GM23338 (cell line): Measurements from ENCODE around the gene NYAP2. TPM values are rescaled to one million over a fixed set of nuclear protein-coding genes. Genes with fewer than 3 reads are reported as not detected.

ENCODE experiments used
- ATAC-seq: fragments of 200-7000 bp; cut with Tn5 transposase; 3 replicates; pipeline ENCODE4 v1.9.1; 2020
- DNase-seq: peaks from one replicate; pipeline ENCODE4 v3.0.0-alpha.2; 2015; ENCODE audit warnings: low spot score
- H2AFZ ChIP-seq: fragments of 200-600 bp; sonication (generic); 2 replicates; pipeline ENCODE4 v1.8.0; 2016; ENCODE audit warnings: antibody characterized with exemption, mild to moderate bottlenecking, moderate library complexity
- H3F3A ChIP-seq: fragments of 200-600 bp; sonication (generic); replicated peaks from 2 replicates; pipeline ENCODE4 v1.8.0; 2017; ENCODE audit warnings: antibody characterized with exemption, mixed run types, low read depth
- H3K27ac ChIP-seq: fragments of 200-600 bp; sonication (generic); 2 replicates; pipeline ENCODE4 v1.6.1; 2016; ENCODE audit warnings: low read depth
- H3K27me3 ChIP-seq: fragments of 200-600 bp; sonication (generic); 2 replicates; pipeline ENCODE4 v1.8.0; 2016; ENCODE audit warnings: mild to moderate bottlenecking, mixed run types, moderate library complexity; ENCODE audit not compliant: insufficient read depth
- H3K36me3 ChIP-seq: fragments of 200-600 bp; sonication (generic); 2 replicates; pipeline ENCODE4 v1.8.0; 2016; ENCODE audit warnings: mild to moderate bottlenecking; ENCODE audit not compliant: insufficient read depth
- H3K4me1 ChIP-seq: fragments of 200-600 bp; sonication (generic); 2 replicates; pipeline ENCODE4 v1.8.0; 2016; ENCODE audit warnings: mild to moderate bottlenecking, moderate library complexity; ENCODE audit not compliant: insufficient read depth
- H3K4me2 ChIP-seq: fragments of 200-600 bp; sonication (generic); 2 replicates; pipeline ENCODE4 v1.7.1; 2017; ENCODE audit warnings: mixed run types
- H3K4me3 ChIP-seq: fragments of 200-600 bp; sonication (generic); 2 replicates; pipeline ENCODE4 v1.6.1; 2016; ENCODE audit warnings: mixed run types
- H3K79me2 ChIP-seq: fragments of 200-600 bp; sonication (generic); replicated peaks from 2 replicates; pipeline ENCODE4 v1.8.0; 2017; ENCODE audit warnings: mild to moderate bottlenecking; ENCODE audit not compliant: insufficient read depth
- H3K9me2 ChIP-seq: fragments of 200-600 bp; sonication (generic); 2 replicates; pipeline ENCODE4 v1.8.0; 2017; ENCODE audit not compliant: insufficient read depth
- H4K20me1 ChIP-seq: fragments of 200-600 bp; sonication (generic); replicated peaks from 2 replicates; pipeline ENCODE4 v1.8.0; 2017; ENCODE audit warnings: mild to moderate bottlenecking; ENCODE audit not compliant: insufficient read depth
- H3K27ac Mint-ChIP-seq: 2 replicates; pipeline ENCODE4 v1.8.0; 2020; ENCODE audit warnings: inconsistent platforms, mild to moderate bottlenecking, moderate library complexity, mixed read lengths
- H3K27me3 Mint-ChIP-seq: 3 replicates; pipeline ENCODE4 v1.8.0; 2022; ENCODE audit warnings: low read depth, mild to moderate bottlenecking, moderate library complexity, mixed read lengths, inconsistent platforms; ENCODE audit not compliant: insufficient read depth, poor library complexity
- H3K36me3 Mint-ChIP-seq: 3 replicates; pipeline ENCODE4 v1.8.0; 2021; ENCODE audit warnings: low read depth, mild to moderate bottlenecking, inconsistent platforms, moderate library complexity, mixed read lengths
- H3K4me1 Mint-ChIP-seq: 3 replicates; pipeline ENCODE4 v1.8.0; 2020; ENCODE audit warnings: mild to moderate bottlenecking, inconsistent platforms, mixed read lengths
- H3K4me3 Mint-ChIP-seq: 3 replicates; pipeline ENCODE4 v1.8.0; 2021; ENCODE audit warnings: moderate library complexity, mild to moderate bottlenecking, inconsistent platforms, mixed read lengths
- H3K9me3 Mint-ChIP-seq: 3 replicates; pipeline ENCODE4 v1.8.0; 2020; ENCODE audit warnings: moderate library complexity, mild to moderate bottlenecking, inconsistent platforms, mixed read lengths
- CREB1 ChIP-seq: fragments of 250-450 bp; sonication (Bioruptor Pico); IDR thresholded peaks from 2 replicates; pipeline ENCODE4 v1.5.0; 2020; ENCODE audit warnings: low read depth, mild to moderate bottlenecking, moderate library complexity
- EZH2phosphoT487 ChIP-seq: fragments of 200-600 bp; sonication (generic); IDR thresholded peaks from one replicate; pipeline ENCODE4 v1.8.1; 2018; ENCODE audit warnings: antibody characterized with exemption; ENCODE audit not compliant: unreplicated experiment
- NANOG ChIP-seq: IDR thresholded peaks from 2 replicates; pipeline ENCODE4 v1.6.1; 2016; ENCODE audit warnings: antibody characterized with exemption, borderline replicate concordance
- POLR2AphosphoS5 ChIP-seq: IDR thresholded peaks from 2 replicates; pipeline ENCODE4 v1.6.1; 2016; ENCODE audit warnings: antibody characterized with exemption, low read depth
- STAT1 ChIP-seq: IDR thresholded peaks from one replicate; pipeline ENCODE4 v1.6.1; 2016; ENCODE audit warnings: antibody characterized with exemption; ENCODE audit not compliant: unreplicated experiment
- ZNF114 ChIP-seq: fragments of 250-450 bp; sonication (Bioruptor Pico); IDR thresholded peaks from 2 replicates; pipeline ENCODE4 v1.5.0; 2020; ENCODE audit warnings: mild to moderate bottlenecking, moderate library complexity
- polyA plus RNA-seq: library from polyadenylated mRNA; unstranded; fragments of >200 nt; fragmentation: Nextera tagmentation; extraction: Ambion mirVana; gene quantifications from 2 replicates; pipeline ENCODE4 v1.2.1, GENCODE V29; 2016
- total RNA-seq: library from RNA; depleted of rRNA; stranded (reverse); fragments of >200 nt; shearing (Covaris generic); gene quantifications from 2 replicates; pipeline ENCODE4 v1.2.3, GENCODE V29; 2014
- TF ChIP-seq, protein P1 (sequence below): IDR thresholded peaks from one replicate; pipeline ENCODE4 v1.6.1; 2018; ENCODE audit warnings: antibody characterized with exemption; ENCODE audit not compliant: unreplicated experiment
- TF ChIP-seq, protein P2 (sequence below): fragments of 250-450 bp; sonication (Bioruptor Pico); IDR thresholded peaks from 2 replicates; pipeline ENCODE4 v1.5.0; 2020; ENCODE audit warnings: mild to moderate bottlenecking, moderate library complexity
- TF ChIP-seq, protein P3 (sequence below): IDR thresholded peaks from 2 replicates; pipeline ENCODE4 v1.6.1; 2016; ENCODE audit warnings: antibody characterized with exemption
- TF ChIP-seq, protein P4 (sequence below), 2 experiments: fragments of 200-600 bp in 1 of 2; sonication (generic) in 1 of 2; conservative IDR thresholded peaks; 2 replicates each; pipeline versions ENCODE4 v1.5.1 to v1.6.1; 2016 to 2017; ENCODE audit warnings: antibody characterized with exemption in 2 of 2, low read depth in 2 of 2, mild to moderate bottlenecking in 2 of 2, moderate library complexity in 1 of 2

The NYAP2 gene
- total and polyA plus RNA-seq, 2 experiments from 2014 or later = not detected

DNA sequence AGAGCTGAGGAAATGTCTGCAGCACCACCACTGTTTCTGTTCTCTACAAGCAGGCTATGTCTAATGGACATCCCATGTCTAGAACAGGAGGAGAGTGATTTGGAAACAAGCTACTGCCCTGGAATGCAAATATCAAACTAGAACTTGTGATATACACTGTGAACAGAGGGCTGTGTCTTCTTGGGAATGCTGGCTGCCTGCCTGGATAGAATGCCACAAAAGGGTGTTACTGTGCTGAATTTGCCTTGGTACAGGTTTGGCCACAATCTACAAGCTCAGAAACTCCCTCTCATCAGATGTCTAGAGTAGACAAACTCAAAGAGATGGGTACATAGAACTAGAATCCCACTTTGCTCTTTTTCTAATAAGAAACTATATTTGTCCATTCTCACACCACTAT, 170.5 kb downstream of the NYAP2 start:
- no peak for ATAC-seq
- Mint-ChIP-seq H3K4me3 (no peak overlapping the region), H3K27me3 (no peaks in the 10 kb centered on the region), H3K4me1 (peaks cover 8% of the 10 kb centered on the region; the same call in 2 of the 3 replicates), H3K36me3 (peaks cover 12% of the 10 kb centered on the region), H3K27ac (no peak overlapping the region), H3K9me3 (peaks cover 26% of the 10 kb centered on the region)
- H3K9me2 ChIP-seq = no peaks in the 10 kb centered on the region
- no peak overlapping the region for H3K4me2 ChIP-seq
- no peak for TF ChIP-seq NANOG
- no peak for TF ChIP-seq CREB1
- TF ChIP-seq STAT1 = no peak
- TF ChIP-seq, protein P1, sequence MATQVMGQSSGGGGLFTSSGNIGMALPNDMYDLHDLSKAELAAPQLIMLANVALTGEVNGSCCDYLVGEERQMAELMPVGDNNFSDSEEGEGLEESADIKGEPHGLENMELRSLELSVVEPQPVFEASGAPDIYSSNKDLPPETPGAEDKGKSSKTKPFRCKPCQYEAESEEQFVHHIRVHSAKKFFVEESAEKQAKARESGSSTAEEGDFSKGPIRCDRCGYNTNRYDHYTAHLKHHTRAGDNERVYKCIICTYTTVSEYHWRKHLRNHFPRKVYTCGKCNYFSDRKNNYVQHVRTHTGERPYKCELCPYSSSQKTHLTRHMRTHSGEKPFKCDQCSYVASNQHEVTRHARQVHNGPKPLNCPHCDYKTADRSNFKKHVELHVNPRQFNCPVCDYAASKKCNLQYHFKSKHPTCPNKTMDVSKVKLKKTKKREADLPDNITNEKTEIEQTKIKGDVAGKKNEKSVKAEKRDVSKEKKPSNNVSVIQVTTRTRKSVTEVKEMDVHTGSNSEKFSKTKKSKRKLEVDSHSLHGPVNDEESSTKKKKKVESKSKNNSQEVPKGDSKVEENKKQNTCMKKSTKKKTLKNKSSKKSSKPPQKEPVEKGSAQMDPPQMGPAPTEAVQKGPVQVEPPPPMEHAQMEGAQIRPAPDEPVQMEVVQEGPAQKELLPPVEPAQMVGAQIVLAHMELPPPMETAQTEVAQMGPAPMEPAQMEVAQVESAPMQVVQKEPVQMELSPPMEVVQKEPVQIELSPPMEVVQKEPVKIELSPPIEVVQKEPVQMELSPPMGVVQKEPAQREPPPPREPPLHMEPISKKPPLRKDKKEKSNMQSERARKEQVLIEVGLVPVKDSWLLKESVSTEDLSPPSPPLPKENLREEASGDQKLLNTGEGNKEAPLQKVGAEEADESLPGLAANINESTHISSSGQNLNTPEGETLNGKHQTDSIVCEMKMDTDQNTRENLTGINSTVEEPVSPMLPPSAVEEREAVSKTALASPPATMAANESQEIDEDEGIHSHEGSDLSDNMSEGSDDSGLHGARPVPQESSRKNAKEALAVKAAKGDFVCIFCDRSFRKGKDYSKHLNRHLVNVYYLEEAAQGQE = no peak
- no peak for TF ChIP-seq EZH2phosphoT487
- TF ChIP-seq POLR2AphosphoS5 = no peak
- H2AFZ ChIP-seq = no peak overlapping the region
- no peaks in the 10 kb centered on the region for H3F3A ChIP-seq
- no peak overlapping the region for H3K4me3 ChIP-seq
- H3K27ac ChIP-seq = no peak overlapping the region
- H3K36me3 ChIP-seq = no peaks in the 10 kb centered on the region
- no peaks in the 10 kb centered on the region for H4K20me1 ChIP-seq
- peaks cover 6% of the 10 kb centered on the region; the same call in 1 of the 2 replicates for H3K4me1 ChIP-seq
- no peaks in the 10 kb centered on the region for H3K79me2 ChIP-seq
- no peak for DNase-seq
- H3K27me3 ChIP-seq = no peaks in the 10 kb centered on the region

DNA sequence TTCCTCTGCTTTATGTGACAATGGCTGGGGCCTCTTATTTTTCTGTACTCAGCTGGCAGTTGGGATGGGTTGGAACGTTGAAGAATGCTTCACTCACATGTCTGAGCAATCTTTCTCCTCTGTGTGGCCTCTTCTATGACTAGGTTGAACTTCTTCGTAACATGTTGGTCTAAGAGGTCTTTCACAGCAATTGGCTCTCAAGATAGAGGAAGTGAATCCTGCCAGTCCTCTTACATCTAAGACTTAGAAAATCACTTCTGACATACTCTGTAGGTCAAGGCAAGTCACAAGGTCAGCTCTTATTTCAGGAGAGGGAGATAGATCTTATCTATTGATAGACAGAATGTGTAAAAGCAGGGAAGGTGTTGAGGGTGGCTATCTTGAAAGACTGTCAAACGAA, 174.1 kb downstream of the NYAP2 start:
- no peak overlapping the region for H3K4me3 Mint-ChIP-seq
- peaks cover 12% of the 10 kb centered on the region for H3K36me3 Mint-ChIP-seq
- H3K4me1 Mint-ChIP-seq = peaks cover 4% of the 10 kb centered on the region; the same call in 2 of the 3 replicates
- no peak for DNase-seq
- H3K27me3 Mint-ChIP-seq = no peaks in the 10 kb centered on the region
- H3K9me2 ChIP-seq = no peaks in the 10 kb centered on the region
- H2AFZ ChIP-seq = no peak overlapping the region
- no peaks in the 10 kb centered on the region for H3K36me3 ChIP-seq
- no peaks in the 10 kb centered on the region for H3K27me3 ChIP-seq
- no peak overlapping the region for H3K4me3 ChIP-seq
- peaks cover 5% of the 10 kb centered on the region; the same call in 1 of the 2 replicates for H3K4me1 ChIP-seq
- H3K27ac ChIP-seq = no peak overlapping the region
- no peaks in the 10 kb centered on the region for H3K79me2 ChIP-seq
- peaks cover 26% of the 10 kb centered on the region for H3K9me3 Mint-ChIP-seq
- no peaks in the 10 kb centered on the region for H3F3A ChIP-seq
- H3K4me2 ChIP-seq = no peak overlapping the region
- ATAC-seq = no peak
- no peak overlapping the region for H3K27ac Mint-ChIP-seq
- H4K20me1 ChIP-seq = no peaks in the 10 kb centered on the region
- TF ChIP-seq, protein P2, sequence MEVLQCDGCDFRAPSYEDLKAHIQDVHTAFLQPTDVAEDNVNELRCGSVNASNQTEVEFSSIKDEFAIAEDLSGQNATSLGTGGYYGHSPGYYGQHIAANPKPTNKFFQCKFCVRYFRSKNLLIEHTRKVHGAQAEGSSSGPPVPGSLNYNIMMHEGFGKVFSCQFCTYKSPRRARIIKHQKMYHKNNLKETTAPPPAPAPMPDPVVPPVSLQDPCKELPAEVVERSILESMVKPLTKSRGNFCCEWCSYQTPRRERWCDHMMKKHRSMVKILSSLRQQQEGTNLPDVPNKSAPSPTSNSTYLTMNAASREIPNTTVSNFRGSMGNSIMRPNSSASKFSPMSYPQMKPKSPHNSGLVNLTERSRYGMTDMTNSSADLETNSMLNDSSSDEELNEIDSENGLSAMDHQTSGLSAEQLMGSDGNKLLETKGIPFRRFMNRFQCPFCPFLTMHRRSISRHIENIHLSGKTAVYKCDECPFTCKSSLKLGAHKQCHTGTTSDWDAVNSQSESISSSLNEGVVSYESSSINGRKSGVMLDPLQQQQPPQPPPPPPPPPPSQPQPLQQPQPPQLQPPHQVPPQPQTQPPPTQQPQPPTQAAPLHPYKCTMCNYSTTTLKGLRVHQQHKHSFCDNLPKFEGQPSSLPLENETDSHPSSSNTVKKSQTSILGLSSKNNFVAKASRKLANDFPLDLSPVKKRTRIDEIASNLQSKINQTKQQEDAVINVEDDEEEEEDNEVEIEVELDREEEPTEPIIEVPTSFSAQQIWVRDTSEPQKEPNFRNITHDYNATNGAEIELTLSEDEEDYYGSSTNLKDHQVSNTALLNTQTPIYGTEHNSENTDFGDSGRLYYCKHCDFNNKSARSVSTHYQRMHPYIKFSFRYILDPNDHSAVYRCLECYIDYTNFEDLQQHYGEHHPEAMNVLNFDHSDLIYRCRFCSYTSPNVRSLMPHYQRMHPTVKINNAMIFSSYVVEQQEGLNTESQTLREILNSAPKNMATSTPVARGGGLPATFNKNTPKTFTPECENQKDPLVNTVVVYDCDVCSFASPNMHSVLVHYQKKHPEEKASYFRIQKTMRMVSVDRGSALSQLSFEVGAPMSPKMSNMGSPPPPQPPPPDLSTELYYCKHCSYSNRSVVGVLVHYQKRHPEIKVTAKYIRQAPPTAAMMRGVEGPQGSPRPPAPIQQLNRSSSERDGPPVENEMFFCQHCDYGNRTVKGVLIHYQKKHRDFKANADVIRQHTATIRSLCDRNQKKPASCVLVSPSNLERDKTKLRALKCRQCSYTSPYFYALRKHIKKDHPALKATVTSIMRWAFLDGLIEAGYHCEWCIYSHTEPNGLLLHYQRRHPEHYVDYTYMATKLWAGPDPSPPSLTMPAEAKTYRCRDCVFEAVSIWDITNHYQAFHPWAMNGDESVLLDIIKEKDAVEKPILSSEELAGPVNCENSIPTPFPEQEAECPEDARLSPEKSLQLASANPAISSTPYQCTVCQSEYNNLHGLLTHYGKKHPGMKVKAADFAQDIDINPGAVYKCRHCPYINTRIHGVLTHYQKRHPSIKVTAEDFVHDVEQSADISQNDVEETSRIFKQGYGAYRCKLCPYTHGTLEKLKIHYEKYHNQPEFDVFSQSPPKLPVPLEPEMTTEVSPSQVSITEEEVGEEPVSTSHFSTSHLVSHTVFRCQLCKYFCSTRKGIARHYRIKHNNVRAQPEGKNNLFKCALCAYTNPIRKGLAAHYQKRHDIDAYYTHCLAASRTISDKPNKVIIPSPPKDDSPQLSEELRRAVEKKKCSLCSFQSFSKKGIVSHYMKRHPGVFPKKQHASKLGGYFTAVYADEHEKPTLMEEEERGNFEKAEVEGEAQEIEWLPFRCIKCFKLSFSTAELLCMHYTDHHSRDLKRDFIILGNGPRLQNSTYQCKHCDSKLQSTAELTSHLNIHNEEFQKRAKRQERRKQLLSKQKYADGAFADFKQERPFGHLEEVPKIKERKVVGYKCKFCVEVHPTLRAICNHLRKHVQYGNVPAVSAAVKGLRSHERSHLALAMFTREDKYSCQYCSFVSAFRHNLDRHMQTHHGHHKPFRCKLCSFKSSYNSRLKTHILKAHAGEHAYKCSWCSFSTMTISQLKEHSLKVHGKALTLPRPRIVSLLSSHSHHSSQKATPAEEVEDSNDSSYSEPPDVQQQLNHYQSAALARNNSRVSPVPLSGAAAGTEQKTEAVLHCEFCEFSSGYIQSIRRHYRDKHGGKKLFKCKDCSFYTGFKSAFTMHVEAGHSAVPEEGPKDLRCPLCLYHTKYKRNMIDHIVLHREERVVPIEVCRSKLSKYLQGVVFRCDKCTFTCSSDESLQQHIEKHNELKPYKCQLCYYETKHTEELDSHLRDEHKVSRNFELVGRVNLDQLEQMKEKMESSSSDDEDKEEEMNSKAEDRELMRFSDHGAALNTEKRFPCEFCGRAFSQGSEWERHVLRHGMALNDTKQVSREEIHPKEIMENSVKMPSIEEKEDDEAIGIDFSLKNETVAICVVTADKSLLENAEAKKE (CRISPR knock-in tag) = no peak
- TF ChIP-seq, protein P3, sequence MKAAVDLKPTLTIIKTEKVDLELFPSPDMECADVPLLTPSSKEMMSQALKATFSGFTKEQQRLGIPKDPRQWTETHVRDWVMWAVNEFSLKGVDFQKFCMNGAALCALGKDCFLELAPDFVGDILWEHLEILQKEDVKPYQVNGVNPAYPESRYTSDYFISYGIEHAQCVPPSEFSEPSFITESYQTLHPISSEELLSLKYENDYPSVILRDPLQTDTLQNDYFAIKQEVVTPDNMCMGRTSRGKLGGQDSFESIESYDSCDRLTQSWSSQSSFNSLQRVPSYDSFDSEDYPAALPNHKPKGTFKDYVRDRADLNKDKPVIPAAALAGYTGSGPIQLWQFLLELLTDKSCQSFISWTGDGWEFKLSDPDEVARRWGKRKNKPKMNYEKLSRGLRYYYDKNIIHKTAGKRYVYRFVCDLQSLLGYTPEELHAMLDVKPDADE = no peak
- TF ChIP-seq, protein P4, sequence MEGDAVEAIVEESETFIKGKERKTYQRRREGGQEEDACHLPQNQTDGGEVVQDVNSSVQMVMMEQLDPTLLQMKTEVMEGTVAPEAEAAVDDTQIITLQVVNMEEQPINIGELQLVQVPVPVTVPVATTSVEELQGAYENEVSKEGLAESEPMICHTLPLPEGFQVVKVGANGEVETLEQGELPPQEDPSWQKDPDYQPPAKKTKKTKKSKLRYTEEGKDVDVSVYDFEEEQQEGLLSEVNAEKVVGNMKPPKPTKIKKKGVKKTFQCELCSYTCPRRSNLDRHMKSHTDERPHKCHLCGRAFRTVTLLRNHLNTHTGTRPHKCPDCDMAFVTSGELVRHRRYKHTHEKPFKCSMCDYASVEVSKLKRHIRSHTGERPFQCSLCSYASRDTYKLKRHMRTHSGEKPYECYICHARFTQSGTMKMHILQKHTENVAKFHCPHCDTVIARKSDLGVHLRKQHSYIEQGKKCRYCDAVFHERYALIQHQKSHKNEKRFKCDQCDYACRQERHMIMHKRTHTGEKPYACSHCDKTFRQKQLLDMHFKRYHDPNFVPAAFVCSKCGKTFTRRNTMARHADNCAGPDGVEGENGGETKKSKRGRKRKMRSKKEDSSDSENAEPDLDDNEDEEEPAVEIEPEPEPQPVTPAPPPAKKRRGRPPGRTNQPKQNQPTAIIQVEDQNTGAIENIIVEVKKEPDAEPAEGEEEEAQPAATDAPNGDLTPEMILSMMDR (conservative IDR thresholded peaks at IDR 0.05; ENCODE audit: low read depth in 2 of 2) = no peak
- TF ChIP-seq ZNF114 (CRISPR knock-in tag) (no peak), NANOG (no peak)
